Tibial artery (tissue), 4 donors: ENCODE measurements around the gene TRIM63.
A peak's percentile ranks its signal among the peaks of the same experiment; 100 is the strongest.

Source experiments
- DNase-seq, 2 donors: peaks; one replicate each; pipeline ENCODE4 v3.0.0-alpha.2; 2019
- H3K27ac ChIP-seq, 2 donors: fragments of 200-600 bp; sonication (generic) in 1 of 2; 1 replicate in 1 of 2; 2 replicates in 1 of 2; pipeline ENCODE4 v1.5.1; 2018 to 2019; ENCODE audit warnings: mild to moderate bottlenecking in 1 of 2
- H3K27me3 ChIP-seq, 2 donors: fragments of 200-600 bp; sonication (generic) in 1 of 2; one replicate each; pipeline versions ENCODE4 v1.5.1 to v1.6.0; 2016 to 2019
- H3K36me3 ChIP-seq, 3 donors: fragments of 200-600 bp; sonication (generic) in 2 of 3; one replicate each; pipeline ENCODE4 v1.5.1; 2016 to 2019; ENCODE audit warnings: mild to moderate bottlenecking in 2 of 3
- H3K4me1 ChIP-seq, 4 donors: fragments of 200-600 bp; sonication (generic) in 2 of 4; 1 replicate in 3 of 4; 2 replicates in 1 of 4; pipeline ENCODE4 v1.5.1; 2016 to 2019
- H3K4me3 ChIP-seq, 2 donors: fragments of 200-600 bp; sonication (generic) in 1 of 2; 1 replicate in 1 of 2; 2 replicates in 1 of 2; pipeline ENCODE4 v1.5.1; 2018 to 2019; ENCODE audit warnings: mild to moderate bottlenecking in 2 of 2
- H3K9me3 ChIP-seq, 3 donors: fragments of 200-600 bp; sonication (generic) in 1 of 3; one replicate each; pipeline ENCODE4 v1.5.1; 2016 to 2019
- intact Hi-C: fragments of 100-400 bp; cut with DNase I; formaldehyde crosslinking; loops from one replicate; pipeline ENCODE4 v1.15.0; 2023; ENCODE audit warnings: low total_unique reads
- TF ChIP-seq, protein P1 (sequence below), 2 experiments: fragments of 200-600 bp in 1 of 2; fragments of 450-650 bp in 1 of 2; IDR thresholded peaks; one replicate each; pipeline ENCODE4 v1.5.1; 2017 to 2019; ENCODE audit warnings: antibody characterized with exemption in 2 of 2, mild to moderate bottlenecking in 1 of 2, moderate library complexity in 1 of 2

The TRIM63 gene

DNA sequence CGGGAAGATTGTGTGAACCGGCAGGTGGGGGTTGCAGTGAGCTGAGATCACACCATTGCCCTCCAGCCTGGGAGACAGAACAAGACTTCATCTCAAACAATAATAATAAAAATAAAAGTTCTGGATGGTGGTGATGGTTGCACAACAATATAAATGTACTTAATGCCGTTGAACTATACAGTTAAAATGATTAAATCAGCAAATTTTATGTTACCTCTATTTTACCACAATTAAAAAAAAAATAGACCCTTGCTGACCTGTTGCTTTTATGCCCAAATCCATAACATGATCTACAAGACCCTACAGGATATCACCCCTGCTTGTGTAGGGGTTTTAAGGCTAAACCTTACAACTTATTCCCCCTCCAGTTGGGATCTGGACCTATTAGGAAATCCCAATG lies 32.4 kb upstream of the TRIM63 start:
- intact Hi-C loops: loop anchor here (5.0 to 10.0 kb wide), 2 partner anchors 48 to 225 kb away; no protein-coding TSS in a partner anchor
- Histone ChIP-seq H3K4me1 (peaks cover 0 to 1% (median 0%) of the 10 kb centered on the region in 4 donors), H3K9me3 (no peaks in the 10 kb centered on the region), H3K27me3 (peaks cover 0 to 21% of the 10 kb centered on the region in 2 donors), H3K4me3 (no peak overlapping the region), H3K27ac (no peak overlapping the region), H3K36me3 (no peaks in the 10 kb centered on the region)
- DNase-seq: no peak
- TF ChIP-seq, protein P1, sequence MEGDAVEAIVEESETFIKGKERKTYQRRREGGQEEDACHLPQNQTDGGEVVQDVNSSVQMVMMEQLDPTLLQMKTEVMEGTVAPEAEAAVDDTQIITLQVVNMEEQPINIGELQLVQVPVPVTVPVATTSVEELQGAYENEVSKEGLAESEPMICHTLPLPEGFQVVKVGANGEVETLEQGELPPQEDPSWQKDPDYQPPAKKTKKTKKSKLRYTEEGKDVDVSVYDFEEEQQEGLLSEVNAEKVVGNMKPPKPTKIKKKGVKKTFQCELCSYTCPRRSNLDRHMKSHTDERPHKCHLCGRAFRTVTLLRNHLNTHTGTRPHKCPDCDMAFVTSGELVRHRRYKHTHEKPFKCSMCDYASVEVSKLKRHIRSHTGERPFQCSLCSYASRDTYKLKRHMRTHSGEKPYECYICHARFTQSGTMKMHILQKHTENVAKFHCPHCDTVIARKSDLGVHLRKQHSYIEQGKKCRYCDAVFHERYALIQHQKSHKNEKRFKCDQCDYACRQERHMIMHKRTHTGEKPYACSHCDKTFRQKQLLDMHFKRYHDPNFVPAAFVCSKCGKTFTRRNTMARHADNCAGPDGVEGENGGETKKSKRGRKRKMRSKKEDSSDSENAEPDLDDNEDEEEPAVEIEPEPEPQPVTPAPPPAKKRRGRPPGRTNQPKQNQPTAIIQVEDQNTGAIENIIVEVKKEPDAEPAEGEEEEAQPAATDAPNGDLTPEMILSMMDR (IDR thresholded peaks at IDR 0.05): no peak

DNA sequence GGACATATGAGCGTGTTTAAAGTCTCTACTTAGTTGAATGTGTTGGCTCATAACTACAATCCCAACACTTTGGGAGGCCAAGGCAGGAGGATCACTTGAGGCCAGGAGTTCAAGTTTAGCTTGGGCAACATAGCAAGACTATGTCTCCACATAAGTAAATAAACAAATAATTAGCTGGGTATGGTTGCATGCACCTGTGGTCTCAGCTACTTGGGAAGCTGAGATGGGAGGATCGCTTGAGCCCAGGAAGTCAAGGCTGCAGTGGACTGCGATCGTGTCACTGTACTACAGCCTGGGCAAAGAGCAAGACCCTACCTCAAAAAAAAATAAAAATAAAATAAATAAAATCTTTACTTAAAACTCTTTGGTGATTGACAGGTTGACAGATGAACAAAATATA lies 31.2 kb upstream of the TRIM63 start:
- Histone ChIP-seq H3K27me3 (peaks cover 0 to 32% of the 10 kb centered on the region in 2 donors), H3K27ac (no peak overlapping the region), H3K9me3 (no peaks in the 10 kb centered on the region), H3K4me3 (no peak overlapping the region), H3K4me1 (peaks cover 0 to 4% (median 0%) of the 10 kb centered on the region in 4 donors), H3K36me3 (no peaks in the 10 kb centered on the region)
- intact Hi-C loops: no loop called here
- TF ChIP-seq, protein P1 (IDR thresholded peaks at IDR 0.05): no peak
- peak in 1 of 2 donors; percentile 1 for DNase-seq

DNA sequence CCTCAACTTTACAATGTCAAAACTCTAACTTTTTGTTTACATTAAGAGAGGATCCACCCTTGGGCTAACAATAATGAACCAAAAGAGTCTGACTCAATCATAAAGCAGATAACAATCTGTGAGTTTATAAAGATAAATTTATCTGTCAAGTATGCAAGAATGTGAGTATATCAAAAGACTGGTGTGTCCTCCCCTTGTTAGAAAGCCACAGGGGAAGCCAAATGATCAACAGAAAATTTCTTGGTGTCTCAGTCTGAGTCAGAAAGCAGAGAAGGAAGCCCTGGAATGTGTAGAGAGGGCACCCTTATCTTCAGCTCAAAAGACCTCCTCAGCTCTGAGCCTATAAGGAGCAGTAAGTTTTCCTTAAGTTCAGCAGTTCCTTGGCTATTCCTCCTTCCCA lies 30.3 kb upstream of the TRIM63 start:
- intact Hi-C loops: no loop called here
- no peak for DNase-seq
- peaks cover 0 to 4% (median 0%) of the 10 kb centered on the region in 4 donors for H3K4me1 ChIP-seq
- H3K4me3 ChIP-seq: no peak overlapping the region
- H3K36me3 ChIP-seq: no peaks in the 10 kb centered on the region
- no peak overlapping the region for H3K27ac ChIP-seq
- H3K27me3 ChIP-seq: peaks cover 0 to 28% of the 10 kb centered on the region in 2 donors
- TF ChIP-seq, protein P1 (IDR thresholded peaks at IDR 0.05): no peak
- H3K9me3 ChIP-seq: no peaks in the 10 kb centered on the region

DNA sequence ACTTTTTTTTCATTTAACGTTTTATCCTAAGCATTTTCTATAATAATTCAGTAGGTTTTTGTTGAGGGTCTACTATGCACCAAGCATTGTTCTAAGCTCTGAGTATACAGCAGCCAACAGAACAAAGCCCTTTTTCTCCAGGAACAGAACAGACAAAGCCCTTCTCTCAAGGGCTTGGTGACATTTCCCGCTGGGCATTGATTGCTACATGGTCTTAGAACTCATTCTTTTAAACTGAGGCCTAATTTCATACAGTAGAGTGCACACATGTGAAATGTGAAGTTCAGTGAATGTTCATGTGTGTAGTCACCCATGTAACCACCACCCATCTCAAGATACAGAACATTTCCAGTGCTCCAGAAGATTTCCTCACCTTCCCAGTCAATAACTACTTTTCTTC lies 29.0 kb upstream of the TRIM63 start:
- TF ChIP-seq, protein P1 (IDR thresholded peaks at IDR 0.05): no peak
- peaks cover 0 to 28% of the 10 kb centered on the region in 2 donors for H3K27me3 ChIP-seq
- H3K36me3 ChIP-seq: no peaks in the 10 kb centered on the region
- DNase-seq: no peak
- peaks cover 0 to 4% (median 0%) of the 10 kb centered on the region in 4 donors for H3K4me1 ChIP-seq
- H3K9me3 ChIP-seq: no peaks in the 10 kb centered on the region
- intact Hi-C loops: no loop called here
- no peak overlapping the region for H3K4me3 ChIP-seq
- H3K27ac ChIP-seq: no peak overlapping the region

DNA sequence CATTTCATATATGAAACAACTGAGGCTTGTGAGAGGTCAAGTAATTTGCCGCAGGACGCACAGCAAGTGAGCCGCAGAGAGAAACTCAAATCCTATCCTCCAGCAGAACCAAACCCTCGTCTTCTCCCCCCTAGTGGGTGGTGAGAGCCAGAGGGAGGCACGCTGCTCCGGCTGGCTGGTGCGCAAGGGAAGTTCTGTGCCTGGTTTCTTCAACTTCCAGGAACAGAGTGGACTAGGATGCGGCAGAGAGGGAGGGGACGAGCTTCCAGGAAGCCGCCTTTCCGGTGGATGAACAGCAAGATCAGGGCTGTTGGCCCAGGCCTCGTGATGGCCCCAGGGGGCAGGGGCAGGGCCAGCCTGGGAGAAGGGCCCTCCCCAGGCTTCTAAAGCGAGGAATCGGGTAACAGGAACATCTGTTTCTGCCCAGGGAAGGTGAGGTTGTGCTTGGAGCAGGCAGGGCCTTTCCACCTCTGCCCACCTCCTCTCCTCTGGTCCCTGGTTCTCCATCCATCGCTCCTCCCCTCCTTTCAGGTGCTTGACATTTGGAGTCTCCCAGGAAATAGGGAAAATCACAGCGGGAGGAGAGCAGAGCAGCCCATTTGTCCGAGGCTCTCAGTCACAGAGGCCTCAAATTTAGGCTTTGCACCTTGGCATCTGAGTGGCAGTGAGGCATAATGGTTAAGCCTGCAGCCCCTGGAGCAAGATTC lies 27.4 kb upstream of the TRIM63 start:
- peaks cover 0 to 33% of the 10 kb centered on the region in 2 donors for H3K27me3 ChIP-seq
- peak in 1 of 2 donors; percentile 33 for DNase-seq
- H3K4me3 ChIP-seq: no peak overlapping the region
- H3K9me3 ChIP-seq: no peaks in the 10 kb centered on the region
- TF ChIP-seq, protein P1 (IDR thresholded peaks at IDR 0.05): no peak
- no peaks in the 10 kb centered on the region for H3K36me3 ChIP-seq
- H3K27ac ChIP-seq: no peak overlapping the region
- H3K4me1 ChIP-seq: peaks cover 0 to 4% (median 0%) of the 10 kb centered on the region in 4 donors
- intact Hi-C loops: no loop called here
